HUES64 (cell line): Measurements from ENCODE around the gene PCBP3.

Experiments used
- H3K27ac ChIP-seq: 2 replicates; pipeline ENCODE4 v1.7.0; 2013; ENCODE audit warnings: low read depth, low read length, inconsistent platforms
- H3K27me3 ChIP-seq: 2 replicates; pipeline ENCODE4 v1.6.1; 2013; ENCODE audit warnings: mild to moderate bottlenecking, low read length; ENCODE audit not compliant: insufficient read depth
- H3K36me3 ChIP-seq: 2 replicates; pipeline ENCODE4 v1.6.1; 2013; ENCODE audit warnings: mild to moderate bottlenecking, low read length; ENCODE audit not compliant: insufficient read depth
- H3K4me1 ChIP-seq: 2 replicates; pipeline ENCODE4 v1.6.1; 2013; ENCODE audit warnings: mild to moderate bottlenecking, low read length, moderate library complexity; ENCODE audit not compliant: insufficient read depth
- H3K4me3 ChIP-seq: 2 replicates; pipeline ENCODE4 v1.5.1; 2013; ENCODE audit warnings: mild to moderate bottlenecking, low read length, moderate library complexity
- H3K9ac ChIP-seq: 2 replicates; pipeline ENCODE4 v1.6.1; 2013; ENCODE audit warnings: mild to moderate bottlenecking, low read depth, low read length
- H3K9me3 ChIP-seq: 2 replicates; pipeline ENCODE4 v1.6.1; 2013; ENCODE audit warnings: low read depth, low read length; ENCODE audit not compliant: insufficient read depth
- WGBS: fragments of 150-250, 120-280 bp; methylation state at CpG from one replicate; pipeline ENCODE4 v1.1.7; 2013; ENCODE audit warnings: missing lambda C conversion rate; 5-methylcytosine and 5-hydroxymethylcytosine counted together

Gene PCBP3

GRCh38 chr21:45835301-45836267 lies 192.1 kb downstream of the PCBP3 start:
- no peaks in the 10 kb centered on the region for H3K36me3 ChIP-seq
- WGBS = 92% methylated on average over 21 of the region's 21 CpGs
- no peak overlapping the region for H3K27ac ChIP-seq
- H3K4me1 ChIP-seq = peaks cover 6% of the 10 kb centered on the region; the same call in 1 of the 2 replicates
- H3K27me3 ChIP-seq = no peaks in the 10 kb centered on the region
- no peak overlapping the region for H3K9ac ChIP-seq
- H3K4me3 ChIP-seq = no peak overlapping the region
- peaks cover 2% of the 10 kb centered on the region; the same call in 1 of the 2 replicates for H3K9me3 ChIP-seq

GRCh38 chr21:45836268-45836655 lies 192.7 kb downstream of the PCBP3 start:
- Histone ChIP-seq H3K9me3 (peaks cover 9% of the 10 kb centered on the region; the same call in 1 of the 2 replicates), H3K9ac (no peak overlapping the region), H3K4me1 (peaks cover 6% of the 10 kb centered on the region; the same call in 1 of the 2 replicates), H3K4me3 (no peak overlapping the region), H3K27ac (no peak overlapping the region), H3K27me3 (no peaks in the 10 kb centered on the region), H3K36me3 (no peaks in the 10 kb centered on the region)
- WGBS = 93% methylated on average over 13 of the region's 13 CpGs

GRCh38 chr21:45836694-45837670 lies 193.5 kb downstream of the PCBP3 start:
- peaks cover 15% of the 10 kb centered on the region; the same call in 1 of the 2 replicates for H3K9me3 ChIP-seq
- H3K27me3 ChIP-seq = no peaks in the 10 kb centered on the region
- no peak overlapping the region for H3K4me3 ChIP-seq
- H3K27ac ChIP-seq = no peak overlapping the region
- peaks cover 6% of the 10 kb centered on the region; the same call in 1 of the 2 replicates for H3K4me1 ChIP-seq
- WGBS = 94% methylated on average over 24 of the region's 24 CpGs
- no peak overlapping the region for H3K9ac ChIP-seq
- H3K36me3 ChIP-seq = no peaks in the 10 kb centered on the region

- H3K27ac ChIP-seq = no peak overlapping the region
- 91% methylated on average over 4 of the region's 4 CpGs for WGBS
Observed at GRCh38 chr21:45837936-45838335, 194.4 kb downstream of the PCBP3 start.

GRCh38 chr21:45838634-45839033 lies 195.1 kb downstream of the PCBP3 start:
- H3K4me3 ChIP-seq = no peak overlapping the region
- H3K9me3 ChIP-seq = peaks cover 15% of the 10 kb centered on the region; the same call in 1 of the 2 replicates
- H3K4me1 ChIP-seq = peaks cover 6% of the 10 kb centered on the region; the same call in 1 of the 2 replicates
- H3K27me3 ChIP-seq = no peaks in the 10 kb centered on the region
- no CpG with 5 or more reads among the region's 1 CpG for WGBS
- H3K9ac ChIP-seq = no peak overlapping the region
- no peaks in the 10 kb centered on the region for H3K36me3 ChIP-seq
- H3K27ac ChIP-seq = no peak overlapping the region

More at GRCh38 chr21:45837936-45838335, 194.4 kb downstream of the PCBP3 start:
- Histone ChIP-seq H3K27me3 (no peaks in the 10 kb centered on the region), H3K9me3 (peaks cover 15% of the 10 kb centered on the region; the same call in 1 of the 2 replicates), H3K9ac (no peak overlapping the region), H3K4me3 (no peak overlapping the region), H3K4me1 (peaks cover 6% of the 10 kb centered on the region; the same call in 1 of the 2 replicates), H3K36me3 (no peaks in the 10 kb centered on the region)

- Histone ChIP-seq H3K36me3 (no peaks in the 10 kb centered on the region), H3K4me3 (no peak overlapping the region), H3K9ac (no peak overlapping the region), H3K9me3 (peaks cover 15% of the 10 kb centered on the region; the same call in 1 of the 2 replicates), H3K27ac (no peak overlapping the region), H3K27me3 (no peaks in the 10 kb centered on the region), H3K4me1 (peaks cover 6% of the 10 kb centered on the region; the same call in 1 of the 2 replicates)
- 91% methylated on average over 3 of the region's 3 CpGs for WGBS
Observed at GRCh38 chr21:45839274-45839673, 195.7 kb downstream of the PCBP3 start.

GRCh38 chr21:45841033-45841432 lies 197.5 kb downstream of the PCBP3 start:
- Histone ChIP-seq H3K4me3 (no peak overlapping the region), H3K27ac (no peak overlapping the region), H3K36me3 (no peaks in the 10 kb centered on the region), H3K9ac (no peak overlapping the region), H3K9me3 (peaks cover 15% of the 10 kb centered on the region; the same call in 1 of the 2 replicates), H3K4me1 (peaks cover 6% of the 10 kb centered on the region; the same call in 1 of the 2 replicates), H3K27me3 (no peaks in the 10 kb centered on the region)
- WGBS = 89% methylated on average over 8 of the region's 8 CpGs

- peaks cover 6% of the 10 kb centered on the region; the same call in 1 of the 2 replicates for H3K4me1 ChIP-seq
- no peaks in the 10 kb centered on the region for H3K36me3 ChIP-seq
- peaks cover 15% of the 10 kb centered on the region; the same call in 1 of the 2 replicates for H3K9me3 ChIP-seq
- no peaks in the 10 kb centered on the region for H3K27me3 ChIP-seq
- H3K4me3 ChIP-seq = no peak overlapping the region
- no peak overlapping the region for H3K9ac ChIP-seq
- H3K27ac ChIP-seq = no peak overlapping the region
- WGBS = 92% methylated on average over 1 of the region's 2 CpGs
Observed at GRCh38 chr21:45843426-45843825, 199.9 kb downstream of the PCBP3 start.

GRCh38 chr21:45844181-45844580 lies 200.7 kb downstream of the PCBP3 start:
- Histone ChIP-seq H3K27me3 (no peaks in the 10 kb centered on the region), H3K4me3 (no peak overlapping the region), H3K36me3 (no peaks in the 10 kb centered on the region), H3K9ac (no peak overlapping the region), H3K9me3 (peaks cover 15% of the 10 kb centered on the region; the same call in 1 of the 2 replicates), H3K4me1 (no peaks in the 10 kb centered on the region; the same call in 1 of the 2 replicates), H3K27ac (no peak overlapping the region)
- 91% methylated on average over 8 of the region's 8 CpGs for WGBS

- H3K4me3 ChIP-seq = no peak overlapping the region
- H3K9ac ChIP-seq = no peak overlapping the region
- H3K4me1 ChIP-seq = no peaks in the 10 kb centered on the region
- WGBS = 93% methylated on average over 12 of the region's 12 CpGs
- H3K9me3 ChIP-seq = peaks cover 15% of the 10 kb centered on the region; the same call in 1 of the 2 replicates
- H3K27me3 ChIP-seq = no peaks in the 10 kb centered on the region
- no peaks in the 10 kb centered on the region for H3K36me3 ChIP-seq
- no peak overlapping the region for H3K27ac ChIP-seq
Observed at GRCh38 chr21:45845063-45845769, 201.7 kb downstream of the PCBP3 start.
